Stimulated activated CD8-positive, alpha-beta memory T cell treated with anti-CD3 and anti-CD28 coated beads, Interleukin-15, amount 100 ng/mL, for 4 hours (primary cell): ENCODE data around the gene ZG16B.

Experiments
- DNase-seq, 2 donors: peaks; one replicate each; pipeline ENCODE4 v3.0.0-alpha.2; 2020; ENCODE audit warnings: low read depth in 2 of 2

Gene ZG16B

GRCh38 chr16:2845116-2845515 is 15.0 kb downstream of the ZG16B start:
- no peak for DNase-seq

- no peak for DNase-seq
Observed at GRCh38 chr16:2846511-2847310, 16.6 kb downstream of the ZG16B start.

- DNase-seq = no peak
Observed at GRCh38 chr16:2848933-2849725, 19.0 kb downstream of the ZG16B start.

- no peak for DNase-seq
Observed at GRCh38 chr16:2852003-2852730, 22.1 kb downstream of the ZG16B start.

GRCh38 chr16:2852731-2853507 is 22.8 kb downstream of the ZG16B start:
- no peak for DNase-seq

DNA sequence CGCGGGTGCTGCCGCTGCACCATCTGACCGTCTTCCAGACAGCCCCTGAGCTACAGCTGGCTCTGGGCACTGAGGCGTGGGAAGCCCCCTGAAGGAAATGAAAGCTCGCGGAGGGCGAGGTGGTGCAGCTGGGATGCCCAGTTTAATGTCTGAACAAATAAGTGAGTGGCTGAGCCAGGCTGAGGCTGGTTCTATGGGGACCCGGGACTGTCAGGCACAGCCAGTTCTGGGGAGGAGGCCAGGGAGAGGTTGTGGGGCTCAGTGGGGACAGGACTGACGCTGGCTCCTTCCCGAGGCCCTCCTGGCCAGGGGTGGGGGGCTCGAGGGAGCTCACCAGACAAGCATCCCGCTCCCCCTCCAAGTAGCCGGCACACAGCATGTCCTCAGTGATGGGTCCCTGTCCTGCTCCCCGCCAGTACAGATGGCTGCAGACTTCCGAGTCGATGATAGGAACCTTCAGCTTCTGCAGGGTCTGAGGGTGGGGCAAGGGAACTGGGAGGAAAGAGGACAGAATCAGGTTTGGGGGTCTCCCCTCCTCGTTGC is 23.5 kb downstream of the ZG16B start:
- no peak for DNase-seq

- DNase-seq = no peak
Observed at GRCh38 chr16:2854700-2855309, 24.7 kb downstream of the ZG16B start.

DNA sequence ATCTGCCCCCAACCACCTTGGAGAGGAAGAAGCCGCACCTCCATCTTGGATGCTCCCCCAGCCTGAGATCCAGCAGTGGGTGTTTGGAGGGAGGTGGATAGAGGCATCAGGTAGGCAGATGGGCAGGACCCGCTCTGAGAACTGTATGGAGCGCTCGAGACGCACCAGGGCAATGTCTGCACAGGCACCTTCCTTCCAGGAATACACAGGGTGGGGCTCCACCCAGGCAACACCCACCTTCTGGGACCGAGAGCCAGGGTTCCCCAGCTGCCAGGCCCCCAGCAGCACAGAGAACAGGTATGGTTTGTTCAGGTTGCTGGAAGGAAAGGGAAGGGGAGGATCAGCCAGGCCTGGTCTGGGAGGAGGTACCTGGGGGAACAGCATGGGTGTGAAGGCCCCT is 25.4 kb downstream of the ZG16B start:
- no peak for DNase-seq

- DNase-seq = no peak
Observed at GRCh38 chr16:2856061-2856670, 26.1 kb downstream of the ZG16B start.

GRCh38 chr16:2856686-2857450 is 26.8 kb downstream of the ZG16B start:
- DNase-seq = no peak

GRCh38 chr16:2857451-2858244 is 27.5 kb downstream of the ZG16B start, which contains the start of gene PRSS22:
PRSS22 (minus strand) TSS chr16:2858170; CDS start chr16:2858104, 66 bp downstream.
- no peak for DNase-seq

- DNase-seq = no peak
Observed at GRCh38 chr16:2858245-2859025, 28.3 kb downstream of the ZG16B start.

DNA sequence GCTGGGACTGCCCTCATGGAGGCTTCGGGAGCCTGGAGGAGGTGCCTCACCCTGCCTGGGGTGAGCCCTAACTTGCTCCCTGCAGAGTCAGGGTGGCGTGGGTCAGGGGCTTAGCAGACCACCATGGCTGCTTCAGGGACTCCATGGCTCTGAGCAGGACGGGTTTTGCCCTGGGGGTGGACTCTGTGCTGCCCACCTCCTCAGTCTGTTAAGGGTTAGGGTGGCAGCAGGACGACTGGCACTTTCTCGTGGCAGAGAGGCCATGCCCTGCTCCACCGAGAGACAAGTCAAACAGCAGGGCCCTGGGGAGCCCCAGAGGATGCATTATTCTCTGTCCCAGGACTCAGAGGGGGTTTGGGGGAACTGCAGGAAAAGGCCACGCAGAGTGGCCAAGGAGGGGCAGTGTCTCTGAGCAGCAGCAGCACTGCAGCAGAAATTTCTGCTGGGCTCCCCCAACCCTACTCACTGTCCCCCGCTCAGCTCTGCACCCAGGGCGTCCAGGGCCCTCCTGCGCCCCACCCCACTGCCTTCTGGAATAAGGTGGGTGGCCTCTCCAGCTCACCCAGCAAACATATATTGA is 29.7 kb downstream of the ZG16B start:
- no peak for DNase-seq

- no peak for DNase-seq
Observed at GRCh38 chr16:2860826-2861567, 30.9 kb downstream of the ZG16B start.

DNA sequence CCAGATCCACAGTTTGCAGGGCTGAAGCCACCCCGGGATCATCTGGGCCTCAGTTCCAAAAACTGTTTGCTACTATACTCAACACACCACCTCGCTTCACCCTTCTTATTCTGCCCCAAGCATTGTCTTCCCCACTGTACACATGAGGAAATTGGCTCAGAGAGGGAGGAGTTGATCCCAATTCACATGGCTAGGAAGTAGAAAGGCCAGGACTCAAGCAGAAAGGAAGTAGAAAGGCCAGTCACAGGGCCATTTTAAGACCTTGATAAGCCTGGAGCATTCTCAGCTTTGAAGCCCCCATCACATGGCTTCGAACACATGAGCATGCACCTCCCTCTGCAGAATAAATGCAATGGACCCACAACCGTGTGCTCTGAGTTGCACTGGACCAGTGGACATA is 35.5 kb downstream of the ZG16B start:
- DNase-seq = no peak

DNA sequence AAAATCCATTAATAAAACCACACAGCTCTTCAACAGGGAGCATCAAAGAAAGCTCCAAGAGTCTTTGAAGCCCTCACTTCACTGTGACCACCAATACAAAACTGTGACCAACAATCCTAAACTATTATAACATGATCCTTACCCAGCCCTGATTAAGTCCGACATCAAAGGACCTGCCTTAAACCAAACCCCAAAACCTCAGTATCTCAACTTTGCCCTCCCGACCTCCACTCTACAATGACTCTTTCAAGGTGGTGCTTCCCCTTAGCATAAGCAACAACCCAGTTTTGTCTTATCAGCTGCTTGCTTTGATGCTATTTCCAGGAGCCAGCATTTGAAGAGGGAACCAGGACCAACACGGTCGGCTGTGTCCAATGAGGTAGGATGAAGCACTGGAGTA is 36.3 kb downstream of the ZG16B start:
- DNase-seq = no peak

- no peak for DNase-seq
Observed at GRCh38 chr16:2867661-2867986, 37.5 kb downstream of the ZG16B start.
